OCI-LY7 (cell line): ENCODE results near the gene VSIR. TPM values are rescaled to one million over a fixed set of nuclear protein-coding genes. Genes with fewer than 3 reads are reported as not detected.

Source experiments
- BruUV-seq: library from RNA; stranded (reverse); fragments of 400-500 nt; replicated peaks from 2 replicates; lab custom pipeline; 2021; lab: Mats Ljungman, UMichigan
- CTCF ChIA-PET: fragments of 300-600 bp; sonication (Branson Sonifier 250); formaldehyde crosslinking; loops from one replicate; lab custom pipeline; 2022; ENCODE audit warnings: antibody characterized with exemption; ENCODE audit not compliant: unreplicated experiment; lab: Charles Lee
- POLR2A ChIA-PET: fragments of 300-600 bp; sonication (Branson Sonifier 250); formaldehyde crosslinking; loops from one replicate; lab custom pipeline; 2022; ENCODE audit warnings: antibody characterized with exemption; lab: Charles Lee
- DNase-seq: peaks from one replicate; pipeline ENCODE4 v3.0.0-alpha.2; 2015; ENCODE audit warnings: low spot score
- H2AFZ ChIP-seq: fragments of 200-600 bp; sonication (generic), shearing (Covaris generic); 2 replicates; pipeline ENCODE4 v1.6.1; 2014; ENCODE audit warnings: mild to moderate bottlenecking, antibody characterized with exemption, low read length, moderate library complexity
- H3K27ac ChIP-seq: fragments of 200-600 bp; sonication (generic); 2 replicates; pipeline ENCODE4 v1.5.1; 2014; ENCODE audit warnings: mixed run types, low read depth, mild to moderate bottlenecking, moderate library complexity, low read length, inconsistent platforms; ENCODE audit not compliant: poor library complexity, severe bottlenecking
- H3K36me3 ChIP-seq: fragments of 200-600 bp; sonication (generic); 2 replicates; pipeline ENCODE4 v1.6.1; 2014; ENCODE audit warnings: mild to moderate bottlenecking, antibody characterized with exemption, low read length, moderate library complexity, mixed read lengths; ENCODE audit not compliant: insufficient read depth
- H3K4me1 ChIP-seq: fragments of 200-600 bp; sonication (generic); 2 replicates; pipeline ENCODE4 v1.5.1; 2014; ENCODE audit warnings: mild to moderate bottlenecking, low read length; ENCODE audit not compliant: insufficient read depth, poor library complexity, severe bottlenecking
- H3K4me2 ChIP-seq: fragments of 200-600 bp; sonication (generic); 2 replicates; pipeline ENCODE4 v1.6.1; 2014; ENCODE audit warnings: mild to moderate bottlenecking, low read length
- H3K4me3 ChIP-seq: fragments of 200-600 bp; sonication (generic); 2 replicates; pipeline ENCODE4 v1.5.1; 2014; ENCODE audit warnings: mild to moderate bottlenecking, low read depth, low read length; ENCODE audit not compliant: poor library complexity, severe bottlenecking
- H3K79me2 ChIP-seq: fragments of 200-600 bp; sonication (generic); 2 replicates; pipeline ENCODE4 v1.6.1; 2016; ENCODE audit warnings: low read depth, mild to moderate bottlenecking, low read length, moderate library complexity, mixed read lengths; ENCODE audit not compliant: insufficient read depth
- H3K9me2 ChIP-seq: fragments of 200-600 bp; sonication (generic); 2 replicates; pipeline ENCODE4 v1.6.1; 2016; ENCODE audit warnings: mild to moderate bottlenecking, low read length, mixed read lengths; ENCODE audit not compliant: insufficient read depth
- H3K9me3 ChIP-seq: fragments of 200-600 bp; sonication (generic); 2 replicates; pipeline ENCODE4 v1.6.1; 2014; ENCODE audit warnings: mild to moderate bottlenecking, mixed run types, low read length, mixed read lengths
- H4K20me1 ChIP-seq: fragments of 200-600 bp; sonication (generic); 2 replicates; pipeline ENCODE4 v1.6.1; 2014; ENCODE audit warnings: mild to moderate bottlenecking, antibody characterized with exemption, low read length, moderate library complexity, mixed read lengths; ENCODE audit not compliant: insufficient read depth
- CTCF ChIP-seq: fragments of 200-600 bp; sonication (generic); conservative IDR thresholded peaks from 2 replicates; pipeline ENCODE4 v1.5.1; 2014; ENCODE audit warnings: mild to moderate bottlenecking, antibody characterized with exemption, low read length, moderate library complexity, mixed read lengths
- EZH2phosphoT487 ChIP-seq: fragments of 200-600 bp; sonication (generic); IDR thresholded peaks from 2 replicates; pipeline ENCODE4 v1.6.1; 2018; ENCODE audit warnings: low read depth, borderline replicate concordance, mild to moderate bottlenecking, mixed run types, antibody characterized with exemption, low read length, moderate library complexity, mixed read lengths
- intact Hi-C: fragments of 100-400 bp; cut with micrococcal nuclease; formaldehyde crosslinking; loops from one replicate; pipeline ENCODE4 v1.10.0; 2022; ENCODE audit not compliant: unreplicated experiment
- total RNA-seq, 2 experiments: library from RNA; depleted of rRNA in 1 of 2; stranded (reverse); fragments of >200 nt in 1 of 2; shearing (Covaris generic) in 1 of 2; gene quantifications; 2 replicates each; pipeline ENCODE4 v1.2.3, GENCODE V29; 2014 to 2022

VSIR gene
- total RNA-seq, 2 experiments from 2014 or later = 2.2 to 9.0 TPM

- H3K36me3 ChIP-seq = peaks cover 65% of the 10 kb centered on the region
Measured at GRCh38 chr10:71816421-71816851, 43.1 kb upstream of the VSIR start.

GRCh38 chr10:71815515-71816130 lies 42.3 kb upstream of the VSIR start:
- ChIA-PET CTCF (no interaction called here), POLR2A (no interaction called here)
- Histone ChIP-seq H3K9me2 (no peaks in the 10 kb centered on the region), H3K4me3 (no peak overlapping the region), H3K36me3 (peaks cover 57% of the 10 kb centered on the region), H3K9me3 (no peaks in the 10 kb centered on the region), H3K79me2 (no peaks in the 10 kb centered on the region), H4K20me1 (no peaks in the 10 kb centered on the region), H3K4me1 (peaks cover 6% of the 10 kb centered on the region), H3K27ac (no peak overlapping the region), H3K4me2 (no peak overlapping the region), H2AFZ (no peak overlapping the region)
- no TSS peak for BruUV-seq
- DNase-seq = no peak
- intact Hi-C loops = no loop called here
- no peak for TF ChIP-seq EZH2phosphoT487
- TF ChIP-seq CTCF = no peak

More at GRCh38 chr10:71816421-71816851, 43.1 kb upstream of the VSIR start:
- no peak overlapping the region for H3K4me2 ChIP-seq
- H2AFZ ChIP-seq = no peak overlapping the region
- no peak for DNase-seq
- ChIA-PET CTCF (no interaction called here), POLR2A (no interaction called here)
- no peak overlapping the region for H3K27ac ChIP-seq
- BruUV-seq = no TSS peak
- TF ChIP-seq CTCF (no peak), EZH2phosphoT487 (no peak)
- H3K9me2 ChIP-seq = no peaks in the 10 kb centered on the region
- no peak overlapping the region for H3K4me3 ChIP-seq
- H3K9me3 ChIP-seq = no peaks in the 10 kb centered on the region
- intact Hi-C loops = no loop called here
- H4K20me1 ChIP-seq = no peaks in the 10 kb centered on the region
- no peaks in the 10 kb centered on the region for H3K79me2 ChIP-seq
- H3K4me1 ChIP-seq = peaks cover 6% of the 10 kb centered on the region

GRCh38 chr10:71814922-71815411 lies 41.6 kb upstream of the VSIR start:
- Histone ChIP-seq H3K27ac (no peak overlapping the region), H2AFZ (no peak overlapping the region), H3K79me2 (no peaks in the 10 kb centered on the region), H3K4me3 (no peak overlapping the region), H4K20me1 (no peaks in the 10 kb centered on the region), H3K9me2 (no peaks in the 10 kb centered on the region), H3K4me1 (peaks cover 6% of the 10 kb centered on the region), H3K9me3 (no peaks in the 10 kb centered on the region), H3K4me2 (no peak overlapping the region), H3K36me3 (peaks cover 51% of the 10 kb centered on the region)
- intact Hi-C loops = loop anchor here (5.0 kb wide), 1 partner anchor 503 kb away; no protein-coding TSS in a partner anchor
- TF ChIP-seq CTCF (no peak), EZH2phosphoT487 (no peak)
- no TSS peak for BruUV-seq
- POLR2A ChIA-PET = no interaction called here
- CTCF ChIA-PET = interaction anchor here (0.5 kb wide), 1 partner anchor 184 kb away, joined by 5 read pairs; no protein-coding TSS in a partner anchor
- DNase-seq = no peak
